HS-5 (cell line): Measurements from ENCODE around the gene TMCC2.
"Not testable (repeated sequence)": the region's sequence is repeated elsewhere in the genome, so short reads cannot be mapped to it uniquely, and the experiment has no call there.

Experiments used
- DNase-seq: peaks from one replicate; pipeline ENCODE4 v3.0.0-alpha.2; 2012; ENCODE audit warnings: low read depth

TMCC2 gene

GRCh38 chr1:205280666-205281395, 53.1 kb downstream of the TMCC2 start:
- DNase-seq: not testable (repeated sequence)

GRCh38 chr1:205283270-205284147, 55.8 kb downstream of the TMCC2 start:
- DNase-seq: no peak

DNA sequence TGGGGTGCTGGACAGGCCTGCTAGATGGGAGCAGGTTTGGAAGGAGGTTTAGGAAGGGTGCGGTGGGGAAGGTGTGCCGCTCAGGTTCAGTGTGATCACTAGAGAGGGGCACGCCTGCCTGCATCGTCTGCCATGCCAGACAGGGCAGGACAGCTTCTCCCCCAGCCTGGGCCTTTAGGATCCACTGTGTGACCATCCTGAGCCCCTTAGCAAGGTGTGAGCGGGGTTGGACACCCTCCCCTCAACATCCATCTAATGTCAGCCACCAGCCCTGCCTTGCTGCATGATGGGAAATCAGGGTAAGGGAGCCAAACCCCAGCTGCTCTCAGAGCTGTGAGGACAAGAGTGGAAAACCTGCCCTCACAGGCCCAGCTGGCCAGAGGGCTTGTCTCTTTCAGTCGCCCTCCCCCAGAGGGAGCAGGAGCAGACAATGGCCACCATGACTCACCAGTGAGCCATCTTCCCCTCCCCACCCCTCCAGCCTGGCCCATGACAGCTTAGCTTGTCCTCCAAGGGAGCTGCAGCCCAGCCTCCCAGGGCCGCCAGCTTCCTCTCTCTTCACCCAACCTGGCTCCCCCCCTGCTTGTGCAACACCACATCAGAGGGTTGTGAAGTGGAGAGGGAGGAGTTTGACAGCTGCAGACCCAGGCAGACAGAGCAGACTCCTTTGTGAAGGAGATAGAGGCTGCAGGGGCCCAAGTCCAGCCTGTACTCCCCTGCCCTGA, 56.8 kb downstream of the TMCC2 start:
- DNase-seq: peak; percentile 95

DNA sequence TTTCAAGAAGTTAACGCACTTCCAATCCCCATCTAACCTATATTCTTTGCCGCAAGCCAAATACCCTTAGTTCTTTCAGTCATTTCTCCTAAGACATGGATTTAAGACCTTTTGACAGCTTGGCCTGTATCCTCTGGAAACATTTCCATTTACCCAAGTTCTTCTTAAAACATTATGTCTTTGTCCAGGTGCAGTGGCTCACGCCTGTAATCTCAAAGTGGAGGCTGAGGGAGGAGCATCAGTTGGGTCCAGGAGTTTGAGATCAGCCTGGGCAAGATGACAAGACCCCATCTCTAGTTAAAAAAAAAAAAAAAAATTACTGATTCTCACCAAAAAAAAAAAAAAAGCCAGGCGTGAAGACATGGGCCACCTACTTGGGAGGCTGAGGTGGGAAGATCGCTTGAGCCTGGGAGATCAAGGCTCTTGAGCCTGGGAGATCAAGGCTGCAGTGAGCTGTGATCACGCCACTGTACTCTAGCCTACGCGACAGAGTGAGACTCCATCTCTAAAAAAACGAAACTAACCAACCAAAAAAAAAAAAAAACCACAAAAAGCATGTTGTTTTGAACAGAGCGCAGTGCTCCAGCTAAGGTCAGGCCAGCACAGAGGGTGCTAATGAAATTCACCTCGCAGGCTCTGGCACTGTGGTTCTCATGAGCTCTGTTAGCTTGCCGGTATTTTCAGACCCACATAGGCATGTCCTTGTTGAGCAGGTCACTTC, 57.8 kb downstream of the TMCC2 start:
- DNase-seq: no peak

GRCh38 chr1:205286335-205286950, 58.7 kb downstream of the TMCC2 start:
- DNase-seq: no peak

DNA sequence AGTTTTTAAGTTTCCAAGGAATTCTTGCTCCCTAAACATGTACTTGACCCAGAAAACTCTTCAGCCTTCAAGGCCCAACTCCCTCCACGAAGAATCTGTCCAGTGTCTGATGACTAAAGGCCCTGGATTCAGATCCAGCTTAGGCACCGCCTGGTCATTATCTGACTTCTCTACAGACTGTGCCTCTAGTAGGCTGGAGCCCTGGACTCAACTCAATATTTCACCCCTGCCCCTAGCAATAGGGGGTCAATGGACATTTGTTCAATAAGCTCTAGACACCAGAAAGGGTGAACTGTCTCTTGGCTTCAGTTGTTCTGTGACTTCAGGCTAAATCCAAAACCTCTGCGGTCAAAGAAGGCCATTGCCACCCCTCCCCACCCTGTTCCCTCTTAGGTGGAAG, 59.3 kb downstream of the TMCC2 start:
- DNase-seq: no peak

DNA sequence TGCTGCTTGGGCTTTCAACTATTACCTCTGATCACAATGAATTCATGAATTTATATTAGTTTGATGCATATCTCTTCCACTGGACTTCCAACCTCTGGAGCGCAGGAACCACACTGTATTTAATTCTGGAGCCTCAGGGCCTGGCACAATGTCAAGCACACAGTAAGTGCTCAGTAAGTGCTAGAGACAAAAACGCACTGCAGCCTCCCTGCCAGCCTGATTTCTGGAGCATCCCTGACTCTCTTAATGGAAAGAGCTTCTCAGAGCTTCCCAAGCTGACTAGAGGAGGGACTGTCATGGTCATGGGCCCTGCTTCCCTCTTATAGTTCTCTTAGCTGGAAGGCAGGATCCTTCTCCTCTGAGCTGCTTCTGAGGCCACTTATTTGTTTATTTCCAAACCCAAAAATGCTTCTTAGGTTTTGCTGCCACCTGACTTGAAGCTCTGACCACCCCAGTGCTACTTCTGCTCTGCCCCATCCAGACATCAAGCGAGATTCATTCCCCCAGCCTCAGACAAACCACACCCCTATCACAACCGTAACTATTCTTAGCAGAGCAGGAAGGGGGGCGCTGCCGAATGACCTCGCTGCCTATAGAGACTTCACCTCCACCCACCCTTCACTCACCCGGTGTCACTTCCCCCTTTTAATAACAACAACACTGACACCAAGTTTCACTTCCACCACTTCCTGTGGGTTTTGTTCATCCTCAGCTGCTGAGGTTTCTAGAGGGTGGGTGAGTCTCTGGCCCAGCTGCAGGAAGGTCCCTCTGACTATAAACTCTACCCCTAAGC, 60.2 kb downstream of the TMCC2 start:
- DNase-seq: no peak

DNA sequence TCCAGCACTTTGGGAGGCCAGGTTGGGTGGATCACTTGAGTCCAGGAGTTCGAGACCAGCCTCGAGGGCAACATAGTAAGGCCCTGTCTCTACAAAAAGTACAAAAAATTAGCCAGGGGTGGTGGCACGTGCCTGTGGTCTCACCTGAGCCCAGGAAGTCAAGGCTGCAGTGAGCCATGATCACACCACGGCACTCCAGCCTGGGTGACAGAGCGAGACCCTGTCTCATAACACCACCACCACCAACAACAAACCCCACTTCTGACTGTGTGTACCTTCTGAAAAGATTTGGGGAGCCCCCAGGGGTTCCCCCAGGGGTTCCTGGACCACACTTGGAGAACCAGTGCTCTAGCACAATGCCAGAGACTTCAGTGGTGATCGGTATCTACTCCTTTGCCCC, 63.9 kb downstream of the TMCC2 start:
- no peak for DNase-seq

GRCh38 chr1:205293350-205294074, 65.8 kb downstream of the TMCC2 start:
- no peak for DNase-seq

DNA sequence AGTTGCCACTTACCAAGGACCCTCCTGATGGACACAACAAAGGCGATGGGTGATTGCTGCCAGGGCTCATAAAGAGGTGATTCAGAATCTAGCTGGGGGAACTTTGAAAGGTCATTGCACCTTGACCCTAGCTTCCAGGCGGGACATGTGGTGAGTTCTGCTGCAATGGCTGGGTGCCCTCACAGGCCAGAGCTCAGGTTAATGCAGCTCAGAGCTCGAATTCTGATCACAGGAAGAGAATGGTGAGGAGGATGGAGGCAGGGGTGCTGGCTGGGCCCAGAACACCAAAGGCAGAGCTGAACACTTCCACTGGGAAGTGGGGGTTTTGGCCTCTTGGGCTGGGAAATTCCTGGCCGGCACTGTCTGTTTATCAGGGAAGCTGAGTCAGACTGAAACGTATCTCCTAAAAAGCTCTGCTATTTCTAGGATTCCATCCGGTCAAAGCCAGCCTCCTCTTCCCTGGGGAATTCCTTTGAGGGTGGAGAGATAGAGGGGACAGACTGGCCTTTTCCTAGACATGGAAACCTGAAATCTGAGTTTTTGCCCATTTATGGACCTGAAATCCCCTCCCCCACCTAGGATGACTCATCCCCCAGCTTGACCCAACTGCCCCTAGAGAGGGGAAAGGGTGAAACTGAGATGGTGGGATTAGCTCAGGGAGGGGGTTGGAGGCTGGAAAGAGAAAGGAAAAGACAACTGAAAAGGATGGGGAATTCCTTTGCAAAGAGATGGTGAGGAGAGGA, 66.6 kb downstream of the TMCC2 start:
- DNase-seq: peak; percentile 92

DNA sequence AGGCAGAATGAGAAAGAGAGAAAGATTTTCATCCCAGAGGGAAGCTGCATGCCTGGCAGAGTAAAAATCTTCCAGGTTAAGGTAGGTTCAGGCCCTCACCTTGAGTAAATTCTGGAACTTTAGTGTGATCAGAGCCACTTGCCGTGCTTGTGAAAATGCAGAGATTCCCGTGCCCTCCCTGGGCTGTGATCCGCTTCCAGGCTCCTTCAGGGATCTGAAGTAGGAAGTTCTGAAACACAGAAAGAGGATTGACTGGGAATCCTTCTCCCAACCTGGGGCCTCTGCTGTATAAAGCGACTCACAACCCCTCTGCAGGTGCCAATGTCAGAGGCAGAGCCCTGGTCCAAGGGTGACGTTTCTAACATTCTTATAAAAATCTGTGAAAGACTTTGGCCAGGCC, 67.2 kb downstream of the TMCC2 start:
- no peak for DNase-seq

- DNase-seq: no peak
These were observed 68.4 kb downstream of the TMCC2 start for GRCh38 chr1:205296154-205296553.

GRCh38 chr1:205297546-205298177, 69.9 kb downstream of the TMCC2 start:
- not testable (repeated sequence) for DNase-seq

DNA sequence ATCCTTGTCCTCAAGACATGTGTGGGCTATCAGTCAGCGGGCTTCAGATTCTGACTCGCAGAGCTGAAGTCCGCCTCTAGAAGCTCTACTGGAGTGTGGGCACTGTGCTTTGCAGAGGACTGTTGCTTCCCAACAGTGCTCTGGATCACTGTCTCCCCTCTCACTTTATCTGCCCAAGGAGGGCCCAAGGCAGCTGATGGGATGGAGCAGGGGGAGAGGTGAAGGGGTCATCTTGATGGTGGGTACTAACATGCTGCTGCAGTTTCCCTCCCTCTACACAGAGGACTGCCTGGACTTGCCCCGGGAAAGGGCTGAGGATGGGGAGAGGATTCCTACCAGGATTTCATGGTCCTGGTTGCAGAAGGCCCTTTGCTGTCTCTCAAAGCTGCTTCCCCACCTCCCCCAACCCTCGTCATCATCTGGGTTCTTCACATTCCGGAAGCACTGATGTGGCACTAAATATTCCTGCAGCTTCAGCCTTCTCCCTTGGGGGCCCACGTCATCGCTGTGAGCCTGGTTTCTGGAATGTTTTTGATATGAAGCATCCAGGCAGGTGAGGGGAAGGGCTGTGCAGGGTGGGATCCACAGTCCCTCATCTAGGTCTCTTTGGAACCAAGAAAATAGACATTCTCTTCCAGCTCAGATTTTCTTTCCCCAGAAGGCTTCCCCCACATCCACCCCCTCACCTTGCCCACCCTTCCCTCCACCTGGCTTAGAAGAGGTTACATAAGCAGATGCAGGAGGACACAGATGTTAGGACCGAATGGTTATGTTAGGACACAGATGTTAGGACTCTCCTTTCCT, 70.6 kb downstream of the TMCC2 start:
- DNase-seq: peak; percentile 96

DNA sequence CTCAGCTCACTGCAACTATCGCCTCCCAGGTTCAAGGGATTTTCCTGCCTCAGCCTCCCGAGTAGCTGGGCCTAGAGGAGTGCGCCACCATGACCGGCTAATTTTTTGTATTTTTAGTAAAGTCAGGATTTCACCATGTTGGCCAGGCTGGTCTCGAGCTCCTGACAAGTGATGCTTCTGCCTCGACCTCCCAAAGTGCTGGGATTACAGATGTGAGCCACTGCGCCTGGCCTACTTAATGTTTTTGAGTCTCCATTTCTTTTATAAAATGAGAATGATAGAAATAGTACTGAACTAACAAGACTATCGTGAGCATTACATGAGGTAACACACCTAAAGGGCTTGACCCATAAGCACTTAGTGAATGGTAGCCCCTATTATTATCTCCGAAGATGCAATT, 72.4 kb downstream of the TMCC2 start:
- no peak for DNase-seq

DNA sequence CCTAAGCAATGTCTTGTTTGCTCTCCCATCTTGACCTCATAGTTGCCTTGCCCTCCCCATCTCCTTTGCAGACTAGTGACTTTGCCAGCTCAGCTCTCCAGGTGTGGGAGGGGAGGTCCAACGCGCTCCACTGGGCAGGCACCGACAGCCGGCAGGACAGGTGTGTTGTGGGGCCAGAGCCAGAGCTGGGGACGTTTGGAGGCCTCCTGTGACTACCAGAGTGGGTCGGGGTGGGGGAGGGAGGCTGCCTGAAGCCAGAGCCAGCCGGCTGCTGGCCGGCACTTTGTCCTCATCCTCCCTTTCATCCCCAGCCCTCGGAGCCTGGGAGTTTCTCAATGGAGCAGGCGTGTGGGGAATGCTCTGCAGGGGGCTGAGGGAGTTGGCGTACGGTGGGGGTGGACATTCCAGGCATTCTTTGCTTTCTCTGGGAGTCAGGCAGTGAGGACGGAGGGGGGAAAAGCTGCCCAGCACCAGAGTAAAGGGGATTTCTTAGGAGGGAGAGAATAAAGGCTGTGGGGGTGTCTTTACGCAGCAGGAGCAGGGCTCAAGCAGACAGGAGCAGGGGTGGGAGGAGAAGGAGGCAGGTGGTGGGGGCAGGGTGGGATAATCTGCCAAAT, 73.6 kb downstream of the TMCC2 start:
- peak; percentile 71 for DNase-seq

GRCh38 chr1:205301842-205302588, 74.3 kb downstream of the TMCC2 start:
- no peak for DNase-seq
